Measurements from ENCODE around the gene TNFRSF18. TPM values are rescaled to one million over a fixed set of nuclear protein-coding genes. Genes with fewer than 3 reads are reported as not detected.
"Not testable (repeated sequence)": the region's sequence is repeated elsewhere in the genome, so short reads cannot be mapped to it uniquely, and the experiment has no call there.

The TNFRSF18 gene
- total RNA-seq, 4 donors from 2014 or later, result 24.4 to 62.1 (median 33.5) TPM

- Histone ChIP-seq H3K36me3 (no peaks in the 10 kb centered on the region), H3K27me3 (peaks cover 72% of the 10 kb centered on the region), H3K27ac (no peak overlapping the region), H3K9me3 (no peaks in the 10 kb centered on the region), H3K4me1 (no peaks in the 10 kb centered on the region), H3K4me3 (no peak overlapping the region)
- no peak for TF ChIP-seq CTCF (IDR thresholded peaks at IDR 0.05)
- no peak for TF ChIP-seq POLR2A (IDR thresholded peaks at IDR 0.05)
- TF ChIP-seq EP300 (IDR thresholded peaks at IDR 0.05), result no peak
- TF ChIP-seq POLR2AphosphoS5 (IDR thresholded peaks at IDR 0.05), result no peak
- DNase-seq (ENCODE audit: low spot score in 2 of 2), result peak in 1 of 2 donors; percentile 15
- 69% methylated on average over 7 of the region's 7 CpGs for WGBS
Observed at GRCh38 chr1:1176931-1177330, 29.5 kb downstream of the TNFRSF18 start.

GRCh38 chr1:1176063-1176761 is 30.2 kb downstream of the TNFRSF18 start:
- not testable (repeated sequence) for H3K27ac ChIP-seq, H3K4me3 ChIP-seq, H3K4me1 ChIP-seq, H3K9me3 ChIP-seq, H3K36me3 ChIP-seq
- peak in 1 of 2 donors; percentile 50 for DNase-seq (ENCODE audit: low spot score in 2 of 2)
- peaks cover 72% of the 10 kb centered on the region for H3K27me3 ChIP-seq
- WGBS, result 56% methylated on average over 19 of the region's 22 CpGs

- peak in 1 of 2 donors; percentile 34 for DNase-seq (ENCODE audit: low spot score in 2 of 2)
Observed at GRCh38 chr1:1175221-1176062, 30.9 kb downstream of the TNFRSF18 start.

GRCh38 chr1:1173793-1174415 is 32.5 kb downstream of the TNFRSF18 start, which contains the start of gene TTLL10:
TSS of gene TTLL10 (plus strand) at chr1:1173880. CDS start at chr1:1179216, 5,336 bp downstream.
- WGBS, result 50% methylated on average over 14 of the region's 35 CpGs
- peak in 1 of 2 donors; percentile 62 for DNase-seq (ENCODE audit: low spot score in 2 of 2)
- Histone ChIP-seq H3K36me3 (no peaks in the 10 kb centered on the region), H3K27me3 (peaks cover 74% of the 10 kb centered on the region), H3K4me3 (no peak within 1 kb of the TSS), H3K27ac (no peak within 1 kb of the TSS), H3K9me3 (no peaks in the 10 kb centered on the region), H3K4me1 (no peaks in the 10 kb centered on the region)
- no peak for TF ChIP-seq EP300 (IDR thresholded peaks at IDR 0.05)

More at GRCh38 chr1:1175221-1176062, 30.9 kb downstream of the TNFRSF18 start:
- WGBS, result 84% methylated on average over 28 of the region's 29 CpGs
- Histone ChIP-seq H3K4me1 (no peaks in the 10 kb centered on the region), H3K27me3 (peaks cover 73% of the 10 kb centered on the region), H3K9me3 (no peaks in the 10 kb centered on the region), H3K36me3 (no peaks in the 10 kb centered on the region), H3K27ac (no peak overlapping the region), H3K4me3 (no peak overlapping the region)
- TF ChIP-seq POLR2A (IDR thresholded peaks at IDR 0.05), result no peak
- no peak for TF ChIP-seq POLR2AphosphoS5 (IDR thresholded peaks at IDR 0.05)
- no peak for TF ChIP-seq EP300 (IDR thresholded peaks at IDR 0.05)
- TF ChIP-seq CTCF (IDR thresholded peaks at IDR 0.05), result no peak

GRCh38 chr1:1173061-1173792 is 33.2 kb downstream of the TNFRSF18 start:
- Histone ChIP-seq H3K27me3 (peaks cover 76% of the 10 kb centered on the region), H3K36me3 (no peaks in the 10 kb centered on the region), H3K9me3 (no peaks in the 10 kb centered on the region), H3K4me3 (no peak overlapping the region), H3K4me1 (no peaks in the 10 kb centered on the region), H3K27ac (no peak overlapping the region)
- TF ChIP-seq EP300 (IDR thresholded peaks at IDR 0.05) (no peak), POLR2AphosphoS5 (IDR thresholded peaks at IDR 0.05) (no peak), POLR2A (IDR thresholded peaks at IDR 0.05) (no peak)
- WGBS, result 67% methylated on average over 25 of the region's 32 CpGs
- peak in 1 of 2 donors; percentile 47 for DNase-seq (ENCODE audit: low spot score in 2 of 2)

- Histone ChIP-seq H3K27me3 (peaks cover 79% of the 10 kb centered on the region), H3K36me3 (no peaks in the 10 kb centered on the region), H3K27ac (no peak overlapping the region), H3K4me3 (no peak overlapping the region), H3K4me1 (peaks cover 7% of the 10 kb centered on the region), H3K9me3 (no peaks in the 10 kb centered on the region)
- 78% methylated on average over 7 of the region's 33 CpGs for WGBS
- TF ChIP-seq POLR2A (IDR thresholded peaks at IDR 0.05), result no peak
- peak in 1 of 2 donors; percentile 52 for DNase-seq (ENCODE audit: low spot score in 2 of 2)
Observed at GRCh38 chr1:1171546-1172340, 34.6 kb downstream of the TNFRSF18 start.
